ENCODE measurements around the gene CEP85. TPM values are rescaled to one million over a fixed set of nuclear protein-coding genes. Genes with fewer than 3 reads are reported as not detected.

CEP85 gene
- total and polyA plus RNA-seq, 2 of the 13 experiments (the other 11 are each of a cell fraction or from before 2014, with no cell fraction given): 16.1 to 26.7 TPM

DNA sequence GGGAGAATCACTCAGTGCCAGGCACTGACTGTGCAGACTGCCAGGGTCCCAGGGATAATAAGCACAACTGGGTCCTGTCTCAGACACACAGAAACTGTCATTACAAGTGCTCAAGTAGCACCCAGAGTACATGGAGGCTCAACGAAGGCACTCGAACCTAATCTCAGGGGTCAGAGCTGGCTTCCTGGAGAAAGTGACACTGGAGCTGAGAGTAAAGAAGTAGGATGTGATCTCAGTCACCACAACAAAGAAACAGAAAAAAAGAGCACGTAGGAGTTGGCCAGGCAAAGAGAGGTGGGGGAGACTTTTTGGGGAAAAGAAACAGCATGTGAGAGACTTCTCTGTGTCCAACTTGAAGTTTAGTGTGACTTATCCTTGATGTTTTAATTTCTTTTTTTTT is 42.3 kb upstream of the CEP85 start:
- H3K9ac ChIP-seq (ENCODE audit: insufficient read depth, low read depth, low read length): no peak overlapping the region
- no peak overlapping the region for H3K4me2 ChIP-seq (ENCODE audit: low read depth, low read length)
- BruUV-seq (replicated peaks): no TSS peak
- in situ Hi-C loops (cut with HindIII; ENCODE audit: extremely low pct_ligation_motif_present, low pct_unique_long_range_greater_than_20kb) (no loop called here), intact Hi-C loops (cut with micrococcal nuclease; ENCODE audit: unreplicated experiment) (no loop called here)
- FAIRE-seq: no peak
- whole genome bisulfite sequencing (ENCODE audit: low lambda C conversion rate): 22% methylated on average over 3 of the region's 3 CpGs
- ChIA-PET CTCF (ENCODE audit: low intra/inter-chr PET ratio, low total read pairs) (no interaction called here), POLR2A (no interaction called here)
- ATAC-seq: no peak
- H3K4me3 ChIP-seq (replicated peaks in 1 of 3; ENCODE audit: insufficient read depth in 1 of 3, low read depth in 2 of 3, low read length in 3 of 3): no peak overlapping the region
- H3K79me2 ChIP-seq (ENCODE audit: insufficient read depth, low read length): no peaks in the 10 kb centered on the region
- H2AFZ ChIP-seq (ENCODE audit: low read length): no peak overlapping the region
- H3K36me3 ChIP-seq (replicated peaks in 1 of 2; ENCODE audit: control insufficient read depth in 1 of 2, insufficient read depth in 2 of 2, low read length in 2 of 2): 0 out of 5 replicates have a peak, but pooled peaks cover 0 to 2% of the 10 kb centered on the region in 2 experiments
- no peaks in the 10 kb centered on the region for H3K9me3 ChIP-seq (ENCODE audit: low read length)
- no peak for TF ChIP-seq RAD51 (IDR thresholded peaks at IDR 0.05; ENCODE audit: borderline replicate concordance)
- no peak for TF ChIP-seq SMAD9 (CRISPR knock-in tag; IDR thresholded peaks at IDR 0.05)
- TF ChIP-seq HNRNPL (IDR thresholded peaks at IDR 0.05; ENCODE audit: low read depth, low read length): no peak
- no peak for TF ChIP-seq TARDBP (CRISPR knock-in tag; IDR thresholded peaks at IDR 0.05)
- TF ChIP-seq HOXA7 (CRISPR knock-in tag; IDR thresholded peaks at IDR 0.05): no peak
- TF ChIP-seq TSC22D2 (CRISPR knock-in tag; IDR thresholded peaks at IDR 0.05; ENCODE audit: borderline replicate concordance): no peak
- no peak for TF ChIP-seq XBP1 (CRISPR knock-in tag; IDR thresholded peaks at IDR 0.05)
- TF ChIP-seq ZNF136 (CRISPR knock-in tag; IDR thresholded peaks at IDR 0.05; ENCODE audit: low read depth): no peak
- no peak for TF ChIP-seq ZNF253 (CRISPR knock-in tag; IDR thresholded peaks at IDR 0.05; ENCODE audit: borderline replicate concordance)
- TF ChIP-seq ZNF557 (CRISPR knock-in tag; IDR thresholded peaks at IDR 0.05): no peak
- TF ChIP-seq HDAC1 (CRISPR knock-in tag; IDR thresholded peaks at IDR 0.05): no peak
- TF ChIP-seq, protein P1, sequence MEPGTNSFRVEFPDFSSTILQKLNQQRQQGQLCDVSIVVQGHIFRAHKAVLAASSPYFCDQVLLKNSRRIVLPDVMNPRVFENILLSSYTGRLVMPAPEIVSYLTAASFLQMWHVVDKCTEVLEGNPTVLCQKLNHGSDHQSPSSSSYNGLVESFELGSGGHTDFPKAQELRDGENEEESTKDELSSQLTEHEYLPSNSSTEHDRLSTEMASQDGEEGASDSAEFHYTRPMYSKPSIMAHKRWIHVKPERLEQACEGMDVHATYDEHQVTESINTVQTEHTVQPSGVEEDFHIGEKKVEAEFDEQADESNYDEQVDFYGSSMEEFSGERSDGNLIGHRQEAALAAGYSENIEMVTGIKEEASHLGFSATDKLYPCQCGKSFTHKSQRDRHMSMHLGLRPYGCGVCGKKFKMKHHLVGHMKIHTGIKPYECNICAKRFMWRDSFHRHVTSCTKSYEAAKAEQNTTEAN (CRISPR knock-in tag; conservative IDR thresholded peaks at IDR 0.05): no peak
- no peaks in the 10 kb centered on the region for H3K4me1 ChIP-seq (ENCODE audit: insufficient read depth, low read length)
- no peaks in the 10 kb centered on the region for H4K20me1 ChIP-seq (ENCODE audit: insufficient read depth, low read length)
- H3K27ac ChIP-seq (ENCODE audit: extremely low read length, insufficient read depth, low read length): no peak overlapping the region
- peaks cover 0 to 11% of the 10 kb centered on the region in 2 experiments; a peak in 2 of 5 replicates for H3K27me3 ChIP-seq (ENCODE audit: control insufficient read depth in 1 of 2, insufficient read depth in 2 of 2, low read length in 2 of 2)
- DNase-seq (ENCODE audit: low spot score): no peak

Data from HepG2 (cell line).